Coronary artery (tissue), 2 donors: ENCODE results near the gene MYL12B.

ENCODE experiments used
- DNase-seq: peaks from one replicate; pipeline ENCODE4 v3.0.0-alpha.2; 2017; ENCODE audit warnings: low spot score
- H3K27ac ChIP-seq, 2 donors: fragments of 200-600 bp; sonication (generic); one replicate each; pipeline ENCODE4 v1.5.1; 2016 to 2019
- H3K4me3 ChIP-seq: fragments of 200-600 bp; sonication (generic); 2 replicates; pipeline ENCODE4 v1.5.1; 2016; ENCODE audit warnings: mild to moderate bottlenecking, moderate library complexity
- CTCF ChIP-seq: fragments of 200-600 bp; sonication (generic); IDR thresholded peaks from one replicate; pipeline ENCODE4 v1.5.1; 2019; ENCODE audit warnings: antibody characterized with exemption

Gene MYL12B

GRCh38 chr18:3225588-3225987 lies 36.3 kb upstream of the MYL12B start:
- no peak for DNase-seq
- H3K27ac ChIP-seq: no peak overlapping the region
- H3K4me3 ChIP-seq: no peak overlapping the region
- no peak for TF ChIP-seq CTCF

- no peak overlapping the region for H3K27ac ChIP-seq
- no peak for DNase-seq
- no peak for TF ChIP-seq CTCF
- no peak overlapping the region for H3K4me3 ChIP-seq
These were observed 35.9 kb upstream of the MYL12B start for GRCh38 chr18:3226048-3226447.

GRCh38 chr18:3230401-3231334 lies 31.3 kb upstream of the MYL12B start:
- Histone ChIP-seq H3K27ac (no peak overlapping the region), H3K4me3 (no peak overlapping the region)
- TF ChIP-seq CTCF: no peak
- no peak for DNase-seq

- no peak for TF ChIP-seq CTCF
These were observed 28.9 kb upstream of the MYL12B start for GRCh38 chr18:3233004-3233403.

GRCh38 chr18:3233433-3234168 lies 28.3 kb upstream of the MYL12B start:
- no peak overlapping the region for H3K4me3 ChIP-seq
- no peak for TF ChIP-seq CTCF
- no peak overlapping the region for H3K27ac ChIP-seq
- no peak for DNase-seq

More at GRCh38 chr18:3233004-3233403, 28.9 kb upstream of the MYL12B start:
- DNase-seq: no peak
- Histone ChIP-seq H3K4me3 (no peak overlapping the region), H3K27ac (no peak overlapping the region)

- Histone ChIP-seq H3K4me3 (no peak overlapping the region), H3K27ac (no peak overlapping the region)
- no peak for TF ChIP-seq CTCF
- no peak for DNase-seq
These were observed 27.5 kb upstream of the MYL12B start for GRCh38 chr18:3234457-3234856.
